ENCODE results near the gene CCDC7.
"Not testable (repeated sequence)": the region's sequence is repeated elsewhere in the genome, so short reads cannot be mapped to it uniquely, and the experiment has no call there.

The CCDC7 gene

GRCh38 chr10:32562695-32563094, 116.8 kb downstream of the CCDC7 start:
- not testable (repeated sequence) for DNase-seq (ENCODE audit: low read depth)

GRCh38 chr10:32577448-32577847, 131.5 kb downstream of the CCDC7 start:
- peak; percentile 27 for DNase-seq (ENCODE audit: low read depth)

- DNase-seq (ENCODE audit: low read depth): no peak
Observed at GRCh38 chr10:32582946-32583345, 137.0 kb downstream of the CCDC7 start.

- DNase-seq (ENCODE audit: low read depth): not testable (repeated sequence)
Observed at GRCh38 chr10:32598022-32598421, 152.1 kb downstream of the CCDC7 start.

- DNase-seq (ENCODE audit: low read depth): no peak
Observed at GRCh38 chr10:32600317-32600716, 154.4 kb downstream of the CCDC7 start.

GRCh38 chr10:32601562-32601961, 155.6 kb downstream of the CCDC7 start:
- DNase-seq (ENCODE audit: low read depth): not testable (repeated sequence)

GRCh38 chr10:32605787-32606186, 159.8 kb downstream of the CCDC7 start:
- no peak for DNase-seq (ENCODE audit: low read depth)

- DNase-seq (ENCODE audit: low read depth): not testable (repeated sequence)
Observed at GRCh38 chr10:32610543-32610942, 164.6 kb downstream of the CCDC7 start.

GRCh38 chr10:32616438-32616837, 170.5 kb downstream of the CCDC7 start:
- DNase-seq (ENCODE audit: low read depth): no peak

- no peak for DNase-seq (ENCODE audit: low read depth)
Observed at GRCh38 chr10:32618482-32618881, 172.5 kb downstream of the CCDC7 start.

- no peak for DNase-seq (ENCODE audit: low read depth)
Observed at GRCh38 chr10:32621969-32622368, 176.0 kb downstream of the CCDC7 start.

- no peak for DNase-seq (ENCODE audit: low read depth)
Observed at GRCh38 chr10:32622409-32622808, 176.5 kb downstream of the CCDC7 start.

GRCh38 chr10:32627183-32627582, 181.2 kb downstream of the CCDC7 start:
- DNase-seq (ENCODE audit: low read depth): no peak

- DNase-seq (ENCODE audit: low read depth): no peak
Observed at GRCh38 chr10:32629910-32630309, 184.0 kb downstream of the CCDC7 start.

GRCh38 chr10:32646535-32646934, 200.6 kb downstream of the CCDC7 start:
- no peak for DNase-seq (ENCODE audit: low read depth)

GRCh38 chr10:32650246-32650655, 204.3 kb downstream of the CCDC7 start:
- no peak for DNase-seq (ENCODE audit: low read depth)

GRCh38 chr10:32657430-32657829, 211.5 kb downstream of the CCDC7 start:
- DNase-seq (ENCODE audit: low read depth): not testable (repeated sequence)

- no peak for DNase-seq (ENCODE audit: low read depth)
Observed at GRCh38 chr10:32661346-32661745, 215.4 kb downstream of the CCDC7 start.

- DNase-seq (ENCODE audit: low read depth): no peak
Observed at GRCh38 chr10:32680803-32681557, 235.0 kb downstream of the CCDC7 start.

GRCh38 chr10:32684291-32684690, 238.4 kb downstream of the CCDC7 start:
- no peak for DNase-seq (ENCODE audit: low read depth)

GRCh38 chr10:32687116-32687515, 241.2 kb downstream of the CCDC7 start:
- DNase-seq (ENCODE audit: low read depth): no peak

GRCh38 chr10:32687546-32687945, 241.6 kb downstream of the CCDC7 start:
- no peak for DNase-seq (ENCODE audit: low read depth)

GRCh38 chr10:32692174-32692573, 246.2 kb downstream of the CCDC7 start:
- peak; percentile 69 for DNase-seq (ENCODE audit: low read depth)

- DNase-seq (ENCODE audit: low read depth): no peak
Observed at GRCh38 chr10:32693441-32693979, 247.6 kb downstream of the CCDC7 start.
